Common myeloid progenitor, CD34-positive (primary cell): ENCODE results near the gene DIDO1.
A peak's percentile ranks its signal among the peaks of the same experiment; 100 is the strongest.

Experiments
- CTCF ChIA-PET: fragments of 350-600 bp; sonication (Branson Sonifier 250); formaldehyde crosslinking; loops from one replicate; lab custom pipeline; 2021; ENCODE audit warnings: antibody characterized with exemption; lab: Charles Lee
- POLR2A ChIA-PET: fragments of 350-600 bp; sonication (Branson Sonifier 250); formaldehyde crosslinking; loops from one replicate; lab custom pipeline; 2021; ENCODE audit warnings: antibody characterized with exemption; lab: Charles Lee
- DNase-seq, 3 donors: peaks; one replicate each; pipeline versions ENCODE4 v3.0.0 to v3.0.0-alpha.2; 2013
- H3K27ac ChIP-seq, 2 experiments: 1 replicate in 1 of 2; 2 replicates in 1 of 2; pipeline ENCODE4 v1.7.0; 2013; ENCODE audit warnings: inconsistent platforms in 2 of 2, low read length in 2 of 2, mild to moderate bottlenecking in 2 of 2, low read depth in 1 of 2, moderate library complexity in 1 of 2; ENCODE audit not compliant: severe bottlenecking in 2 of 2, insufficient read depth in 1 of 2, poor library complexity in 1 of 2
- H3K27me3 ChIP-seq, 5 experiments: replicated peaks in 2 of 5; 1 replicate in 3 of 5; 2 replicates in 2 of 5; pipeline versions ENCODE4 v1.6.1 to v1.7.0; 2013; ENCODE audit warnings: low read length in 4 of 5, mild to moderate bottlenecking in 2 of 5, moderate library complexity in 2 of 5, inconsistent platforms in 1 of 5; ENCODE audit not compliant: insufficient read depth in 5 of 5, control insufficient read depth in 4 of 5
- H3K36me3 ChIP-seq, 4 experiments: 1 replicate in 2 of 4; 2 replicates in 2 of 4; pipeline versions ENCODE4 v1.6.1 to v1.7.0; 2013; ENCODE audit warnings: low read length in 3 of 4, control low read depth in 1 of 4, mild to moderate bottlenecking in 1 of 4; ENCODE audit not compliant: control insufficient read depth in 4 of 4, insufficient read depth in 4 of 4
- H3K4me1 ChIP-seq, 4 experiments: 1 replicate in 3 of 4; 2 replicates in 1 of 4; pipeline versions ENCODE4 v1.6.1 to v1.7.1; 2013; ENCODE audit warnings: low read length in 3 of 4, mild to moderate bottlenecking in 3 of 4, control low read depth in 1 of 4, inconsistent platforms in 1 of 4, moderate library complexity in 1 of 4; ENCODE audit not compliant: control insufficient read depth in 4 of 4, insufficient read depth in 4 of 4; ENCODE audit errors: control extremely low read depth in 1 of 4
- H3K4me3 ChIP-seq, 7 experiments: 1 replicate in 4 of 7; 2 replicates in 3 of 7; pipeline versions ENCODE4 v1.5.1 to v1.7.0; 2013; ENCODE audit warnings: mild to moderate bottlenecking in 7 of 7, low read length in 6 of 7, moderate library complexity in 6 of 7, inconsistent platforms in 2 of 7, low read depth in 2 of 7, control low read depth in 1 of 7; ENCODE audit not compliant: insufficient read depth in 4 of 7, control insufficient read depth in 1 of 7; ENCODE audit errors: extremely low read depth in 1 of 7
- H3K9me3 ChIP-seq, 5 experiments: 1 replicate in 4 of 5; 2 replicates in 1 of 5; pipeline versions ENCODE4 v1.6.1 to v1.7.1; 2013; ENCODE audit warnings: low read length in 4 of 5, mild to moderate bottlenecking in 2 of 5, inconsistent platforms in 1 of 5, low read depth in 1 of 5, moderate library complexity in 1 of 5; ENCODE audit not compliant: control insufficient read depth in 4 of 5, insufficient read depth in 2 of 5; ENCODE audit errors: control extremely low read depth in 1 of 5
- WGBS: methylation state at CpG from one replicate; pipeline ENCODE4 v1.1.5; 2013; ENCODE audit not compliant: insufficient coverage; 5-methylcytosine and 5-hydroxymethylcytosine counted together

The DIDO1 gene

GRCh38 chr20:62889411-62889810 is 36.9 kb downstream of the DIDO1 start:
- H3K4me1 ChIP-seq: peaks cover 0 to 8% (median 2%) of the 10 kb centered on the region in 4 experiments
- over 99% methylated on average over 8 of the region's 8 CpGs for WGBS
- no peaks in the 10 kb centered on the region for H3K27me3 ChIP-seq
- H3K4me3 ChIP-seq: no peak overlapping the region
- no peak for DNase-seq
- no peaks in the 10 kb centered on the region for H3K9me3 ChIP-seq
- POLR2A ChIA-PET: interaction anchor here (1.0 kb wide), 1 partner anchor 9 kb away, joined by 4 read pairs; no protein-coding TSS in a partner anchor
- CTCF ChIA-PET: interaction anchor here (0.9 to 3.1 kb wide), 8 partner anchors 9 to 67 kb away, joined by 3 to 15 read pairs (median 3); no protein-coding TSS in a partner anchor
- no peak overlapping the region for H3K27ac ChIP-seq
- peaks cover 25 to 90% (median 78%) of the 10 kb centered on the region in 4 experiments for H3K36me3 ChIP-seq

- no peaks in the 10 kb centered on the region for H3K9me3 ChIP-seq
- peaks cover 23 to 85% (median 73%) of the 10 kb centered on the region in 4 experiments for H3K36me3 ChIP-seq
- POLR2A ChIA-PET: interaction anchor here (1.0 kb wide), 1 partner anchor 9 kb away, joined by 4 read pairs; no protein-coding TSS in a partner anchor
- CTCF ChIA-PET: interaction anchor here (0.9 to 3.1 kb wide), 7 partner anchors 10 to 66 kb away, joined by 3 to 15 read pairs (median 3); no protein-coding TSS in a partner anchor
- H3K27ac ChIP-seq: no peak overlapping the region
- no peaks in the 10 kb centered on the region for H3K27me3 ChIP-seq
- DNase-seq: no peak
- H3K4me1 ChIP-seq: peaks cover 0 to 8% (median 2%) of the 10 kb centered on the region in 4 experiments
- WGBS: over 99% methylated on average over 12 of the region's 17 CpGs
- no peak overlapping the region for H3K4me3 ChIP-seq
Observed at GRCh38 chr20:62888910-62889309, 37.4 kb downstream of the DIDO1 start.

GRCh38 chr20:62888406-62888805 is 37.9 kb downstream of the DIDO1 start:
- no peak for DNase-seq
- CTCF ChIA-PET: interaction anchor here (1.5 to 1.9 kb wide), 3 partner anchors 10 to 28 kb away, joined by 4 to 12 read pairs (median 6); no protein-coding TSS in a partner anchor
- Histone ChIP-seq H3K9me3 (no peaks in the 10 kb centered on the region), H3K4me1 (peaks cover 0 to 8% (median 2%) of the 10 kb centered on the region in 4 experiments), H3K36me3 (peaks cover 19 to 80% (median 68%) of the 10 kb centered on the region in 4 experiments), H3K27ac (no peak overlapping the region), H3K4me3 (no peak overlapping the region), H3K27me3 (no peaks in the 10 kb centered on the region)
- POLR2A ChIA-PET: no interaction called here
- 96% methylated on average over 8 of the region's 16 CpGs for WGBS

GRCh38 chr20:62887860-62888239 is 38.5 kb downstream of the DIDO1 start:
- DNase-seq: no peak
- CTCF ChIA-PET: interaction anchor here (0.9 to 1.9 kb wide), 6 partner anchors 10 to 33 kb away, joined by 3 to 12 read pairs (median 4); no protein-coding TSS in a partner anchor
- POLR2A ChIA-PET: no interaction called here
- no peaks in the 10 kb centered on the region for H3K27me3 ChIP-seq
- no peak overlapping the region for H3K4me3 ChIP-seq
- no peak overlapping the region for H3K27ac ChIP-seq
- 89% methylated on average over 7 of the region's 7 CpGs for WGBS
- peaks cover 0 to 8% (median 2%) of the 10 kb centered on the region in 4 experiments for H3K4me1 ChIP-seq
- H3K36me3 ChIP-seq: peaks cover 19 to 74% (median 63%) of the 10 kb centered on the region in 4 experiments
- no peaks in the 10 kb centered on the region for H3K9me3 ChIP-seq

GRCh38 chr20:62887152-62887859 is 39.0 kb downstream of the DIDO1 start:
- POLR2A ChIA-PET: no interaction called here
- Histone ChIP-seq H3K4me3 (no peak overlapping the region), H3K36me3 (peaks cover 18 to 71% (median 57%) of the 10 kb centered on the region in 4 experiments), H3K9me3 (no peaks in the 10 kb centered on the region), H3K27ac (no peak overlapping the region), H3K4me1 (peaks cover 0 to 8% (median 2%) of the 10 kb centered on the region in 4 experiments), H3K27me3 (no peaks in the 10 kb centered on the region)
- CTCF ChIA-PET: interaction anchor here (0.6 to 1.9 kb wide), 8 partner anchors 9 to 168 kb away, joined by 3 to 12 read pairs (median 4); no protein-coding TSS in a partner anchor
- DNase-seq: peak; percentile 75 to 87 (median 82)
- WGBS: 79% methylated on average over 12 of the region's 13 CpGs

GRCh38 chr20:62886709-62887058 is 39.6 kb downstream of the DIDO1 start:
- Histone ChIP-seq H3K27me3 (no peaks in the 10 kb centered on the region), H3K4me1 (peaks cover 0 to 8% (median 2%) of the 10 kb centered on the region in 4 experiments), H3K9me3 (no peaks in the 10 kb centered on the region), H3K36me3 (peaks cover 15 to 71% (median 56%) of the 10 kb centered on the region in 4 experiments), H3K4me3 (no peak overlapping the region), H3K27ac (no peak overlapping the region)
- ChIA-PET CTCF (interaction anchor here (0.8 to 2.6 kb wide), 4 partner anchors 12 to 64 kb away, joined by 3 to 12 read pairs (median 7); no protein-coding TSS in a partner anchor), POLR2A (interaction anchor here (0.8 kb wide), 1 partner anchor 13 kb away, joined by 3 read pairs; no protein-coding TSS in a partner anchor)
- no peak for DNase-seq
- 100% methylated on average over 5 of the region's 7 CpGs for WGBS
